D721Med (cell line): ENCODE measurements around the gene LRRC39.

Experiments
- DNase-seq: peaks from one replicate; pipeline ENCODE4 v3.0.0; 2011; ENCODE audit warnings: low spot score; ENCODE audit not compliant: insufficient read length
- FAIRE-seq: peaks from 2 replicates; lab custom pipeline; 2011; peaks lifted over from hg19 to GRCh38; lab: Jason Lieb, UNC
- TF ChIP-seq, protein P1 (sequence below): IDR thresholded peaks from 2 replicates; pipeline ENCODE4 v1.5.1; 2012; ENCODE audit warnings: mild to moderate bottlenecking, control low read depth; ENCODE audit not compliant: insufficient read depth; ENCODE audit errors: missing control alignments

The LRRC39 gene

GRCh38 chr1:100115524-100115923 is 62.5 kb downstream of the LRRC39 start:
- FAIRE-seq (no peak), DNase-seq (no peak)
- TF ChIP-seq, protein P1, sequence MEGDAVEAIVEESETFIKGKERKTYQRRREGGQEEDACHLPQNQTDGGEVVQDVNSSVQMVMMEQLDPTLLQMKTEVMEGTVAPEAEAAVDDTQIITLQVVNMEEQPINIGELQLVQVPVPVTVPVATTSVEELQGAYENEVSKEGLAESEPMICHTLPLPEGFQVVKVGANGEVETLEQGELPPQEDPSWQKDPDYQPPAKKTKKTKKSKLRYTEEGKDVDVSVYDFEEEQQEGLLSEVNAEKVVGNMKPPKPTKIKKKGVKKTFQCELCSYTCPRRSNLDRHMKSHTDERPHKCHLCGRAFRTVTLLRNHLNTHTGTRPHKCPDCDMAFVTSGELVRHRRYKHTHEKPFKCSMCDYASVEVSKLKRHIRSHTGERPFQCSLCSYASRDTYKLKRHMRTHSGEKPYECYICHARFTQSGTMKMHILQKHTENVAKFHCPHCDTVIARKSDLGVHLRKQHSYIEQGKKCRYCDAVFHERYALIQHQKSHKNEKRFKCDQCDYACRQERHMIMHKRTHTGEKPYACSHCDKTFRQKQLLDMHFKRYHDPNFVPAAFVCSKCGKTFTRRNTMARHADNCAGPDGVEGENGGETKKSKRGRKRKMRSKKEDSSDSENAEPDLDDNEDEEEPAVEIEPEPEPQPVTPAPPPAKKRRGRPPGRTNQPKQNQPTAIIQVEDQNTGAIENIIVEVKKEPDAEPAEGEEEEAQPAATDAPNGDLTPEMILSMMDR = no peak

DNA sequence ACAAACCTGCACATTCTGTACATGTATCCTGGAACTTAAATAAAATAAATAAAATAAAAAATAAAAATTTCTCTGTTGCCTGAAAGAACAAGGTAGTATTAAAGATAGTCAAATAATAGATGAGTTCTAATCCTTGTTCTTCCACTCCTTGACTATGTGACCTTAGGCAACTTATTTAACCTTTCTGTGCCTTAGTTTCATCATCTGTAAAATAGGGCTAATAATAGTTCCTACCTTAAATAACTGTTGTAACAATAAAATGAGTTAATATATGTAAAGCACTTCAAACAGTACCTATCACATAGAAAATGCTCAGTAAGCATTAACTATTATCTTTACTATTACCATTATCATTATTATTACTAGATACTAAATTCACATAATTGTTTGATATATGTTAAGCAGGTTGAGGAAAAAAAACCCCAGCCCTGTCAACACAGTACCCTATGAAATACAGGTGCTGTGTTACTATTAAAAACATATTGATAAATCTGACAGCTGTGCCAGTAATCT is 68.4 kb downstream of the LRRC39 start:
- FAIRE-seq (no peak), DNase-seq (no peak)
- TF ChIP-seq, protein P1 = no peak

DNA sequence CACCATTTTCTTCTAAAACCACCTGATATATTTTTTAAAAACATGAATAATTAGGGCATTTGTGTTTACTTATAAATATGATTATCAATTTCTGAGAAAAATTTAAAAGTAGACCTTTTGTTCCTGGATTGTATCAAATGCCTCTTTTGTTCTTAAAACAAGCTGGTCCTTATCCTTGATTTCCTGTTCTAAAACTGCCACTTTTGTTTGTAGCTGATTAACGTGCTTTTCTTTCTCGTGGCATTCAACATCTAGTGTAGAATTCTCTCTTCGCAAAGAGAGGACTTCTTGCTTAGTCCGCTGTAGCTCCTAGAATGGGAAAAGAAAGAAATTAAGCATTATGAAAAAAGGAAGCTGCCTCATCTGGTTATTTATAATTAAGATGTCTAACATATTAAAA is 70.4 kb downstream of the LRRC39 start:
- FAIRE-seq = no peak

GRCh38 chr1:100101564-100101963 is 76.5 kb downstream of the LRRC39 start:
- TF ChIP-seq, protein P1 = no peak
- no peak for FAIRE-seq
- DNase-seq = no peak

More for the DNA sequence above, 70.4 kb downstream of the LRRC39 start:
- TF ChIP-seq, protein P1 = no peak
- DNase-seq = no peak

- FAIRE-seq (peak; percentile 56), DNase-seq (no peak)
- TF ChIP-seq, protein P1 = no peak
Measured at GRCh38 chr1:100100202-100100601, 77.9 kb downstream of the LRRC39 start.
